Endodermal cell (in vitro differentiated cells): ENCODE measurements around the gene FAT1. TPM values are rescaled to one million over a fixed set of nuclear protein-coding genes. Genes with fewer than 3 reads are reported as not detected.

ENCODE experiments used
- DNase-seq: peaks from one replicate; pipeline ENCODE4 v3.0.0-alpha.2; 2017
- H3K27ac ChIP-seq: 2 replicates; pipeline ENCODE4 v1.5.1; 2013; ENCODE audit warnings: mild to moderate bottlenecking, low read depth, low read length, moderate library complexity
- H3K27me3 ChIP-seq: 2 replicates; pipeline ENCODE4 v1.6.1; 2013; ENCODE audit warnings: mild to moderate bottlenecking, low read length, moderate library complexity; ENCODE audit not compliant: insufficient read depth, control insufficient read depth, poor library complexity, severe bottlenecking
- H3K36me3 ChIP-seq: 2 replicates; pipeline ENCODE4 v1.7.0; 2013; ENCODE audit warnings: mild to moderate bottlenecking, low read length, moderate library complexity; ENCODE audit not compliant: control insufficient read depth, insufficient read depth
- H3K4me1 ChIP-seq: one replicate; pipeline ENCODE4 v1.7.0; 2013; ENCODE audit warnings: low read length; ENCODE audit not compliant: control insufficient read depth, insufficient read depth
- H3K4me3 ChIP-seq: 2 replicates; pipeline ENCODE4 v1.5.1; 2013; ENCODE audit warnings: mild to moderate bottlenecking, low read length, moderate library complexity
- H3K9ac ChIP-seq: 2 replicates; pipeline ENCODE4 v1.6.1; 2013; ENCODE audit warnings: mild to moderate bottlenecking, low read length, moderate library complexity; ENCODE audit not compliant: poor library complexity, severe bottlenecking; ENCODE audit errors: extremely low read depth
- H3K9me3 ChIP-seq: 2 replicates; pipeline ENCODE4 v1.6.1; 2013; ENCODE audit warnings: mild to moderate bottlenecking, low read length, moderate library complexity; ENCODE audit not compliant: control insufficient read depth
- H3K27ac Mint-ChIP-seq: 2 replicates; pipeline ENCODE4 v1.8.0; 2020; ENCODE audit warnings: mixed read lengths
- H3K27me3 Mint-ChIP-seq: 2 replicates; pipeline ENCODE4 v1.8.0; 2021; ENCODE audit warnings: mild to moderate bottlenecking, mixed read lengths; ENCODE audit not compliant: insufficient read depth
- H3K36me3 Mint-ChIP-seq: 2 replicates; pipeline ENCODE4 v1.8.0; 2020; ENCODE audit warnings: low read depth, mixed read lengths
- H3K4me1 Mint-ChIP-seq: 2 replicates; pipeline ENCODE4 v1.8.0; 2020; ENCODE audit warnings: mixed read lengths
- H3K4me3 Mint-ChIP-seq: 2 replicates; pipeline ENCODE4 v1.8.0; 2020; ENCODE audit warnings: mild to moderate bottlenecking, moderate library complexity, mixed read lengths
- H3K9me3 Mint-ChIP-seq: 2 replicates; pipeline ENCODE4 v1.8.0; 2020; ENCODE audit warnings: mild to moderate bottlenecking, mixed read lengths
- CTCF ChIP-seq: fragments of 200-600 bp; sonication (generic); conservative IDR thresholded peaks from 2 replicates; pipeline ENCODE4 v1.5.0; 2021; ENCODE audit warnings: antibody characterized with exemption, mild to moderate bottlenecking
- WGBS, 2 experiments: methylation state at CpG; one replicate each; pipeline versions ENCODE4 v1.1.5 to v1.1.7; 2013; ENCODE audit warnings: missing lambda C conversion rate in 2 of 2, mixed read lengths in 1 of 2; ENCODE audit not compliant: insufficient coverage in 1 of 2, insufficient read length in 1 of 2; 5-methylcytosine and 5-hydroxymethylcytosine counted together
- total RNA-seq, 2 donors: library from RNA; stranded (reverse); fragmentation: NEBNext Ultra II Directional in 1 of 2; extraction: Animal tissue kit (Norgen Biotek cat#: 25700) in 1 of 2; gene quantifications; 2 replicates in 1 of 2; 3 replicates in 1 of 2; pipeline ENCODE4 v1.2.1, GENCODE V29; 2021

Gene FAT1
- total RNA-seq, 2 donors from 2014 or later, result 66.6 to 77.8 TPM

GRCh38 chr4:186644737-186645261, 78.9 kb downstream of the FAT1 start:
- no peak overlapping the region for H3K27ac Mint-ChIP-seq
- H3K4me3 Mint-ChIP-seq, result no peak overlapping the region
- Histone ChIP-seq H3K27ac (no peak overlapping the region), H3K9me3 (no peaks in the 10 kb centered on the region), H3K4me1 (no peaks in the 10 kb centered on the region), H3K36me3 (peaks cover 12% of the 10 kb centered on the region), H3K9ac (no peak overlapping the region), H3K27me3 (no peaks in the 10 kb centered on the region), H3K4me3 (no peak overlapping the region)
- H3K9me3 Mint-ChIP-seq, result no peaks in the 10 kb centered on the region
- H3K4me1 Mint-ChIP-seq, result no peaks in the 10 kb centered on the region
- TF ChIP-seq CTCF, result no peak
- H3K36me3 Mint-ChIP-seq, result peaks cover 1% of the 10 kb centered on the region
- DNase-seq, result no peak
- 88% methylated on average over 6 to 9 of the region's 9 CpGs for WGBS, 2 experiments
- H3K27me3 Mint-ChIP-seq, result no peaks in the 10 kb centered on the region

- Mint-ChIP-seq H3K4me3 (no peak overlapping the region), H3K4me1 (no peaks in the 10 kb centered on the region), H3K27me3 (no peaks in the 10 kb centered on the region), H3K27ac (no peak overlapping the region), H3K9me3 (no peaks in the 10 kb centered on the region), H3K36me3 (peaks cover 1% of the 10 kb centered on the region)
- no peaks in the 10 kb centered on the region for H3K27me3 ChIP-seq
- TF ChIP-seq CTCF, result no peak
- WGBS, 2 experiments, result 90% methylated on average over 2 of the region's 2 CpGs; no CpG with 5 or more reads in 1 of the 2 experiments
- no peak for DNase-seq
- H3K9me3 ChIP-seq, result no peaks in the 10 kb centered on the region
- H3K36me3 ChIP-seq, result peaks cover 9% of the 10 kb centered on the region
- no peaks in the 10 kb centered on the region for H3K4me1 ChIP-seq
- no peak overlapping the region for H3K27ac ChIP-seq
- H3K4me3 ChIP-seq, result no peak overlapping the region
- H3K9ac ChIP-seq, result no peak overlapping the region
Measured at GRCh38 chr4:186644311-186644638, 79.4 kb downstream of the FAT1 start.

DNA sequence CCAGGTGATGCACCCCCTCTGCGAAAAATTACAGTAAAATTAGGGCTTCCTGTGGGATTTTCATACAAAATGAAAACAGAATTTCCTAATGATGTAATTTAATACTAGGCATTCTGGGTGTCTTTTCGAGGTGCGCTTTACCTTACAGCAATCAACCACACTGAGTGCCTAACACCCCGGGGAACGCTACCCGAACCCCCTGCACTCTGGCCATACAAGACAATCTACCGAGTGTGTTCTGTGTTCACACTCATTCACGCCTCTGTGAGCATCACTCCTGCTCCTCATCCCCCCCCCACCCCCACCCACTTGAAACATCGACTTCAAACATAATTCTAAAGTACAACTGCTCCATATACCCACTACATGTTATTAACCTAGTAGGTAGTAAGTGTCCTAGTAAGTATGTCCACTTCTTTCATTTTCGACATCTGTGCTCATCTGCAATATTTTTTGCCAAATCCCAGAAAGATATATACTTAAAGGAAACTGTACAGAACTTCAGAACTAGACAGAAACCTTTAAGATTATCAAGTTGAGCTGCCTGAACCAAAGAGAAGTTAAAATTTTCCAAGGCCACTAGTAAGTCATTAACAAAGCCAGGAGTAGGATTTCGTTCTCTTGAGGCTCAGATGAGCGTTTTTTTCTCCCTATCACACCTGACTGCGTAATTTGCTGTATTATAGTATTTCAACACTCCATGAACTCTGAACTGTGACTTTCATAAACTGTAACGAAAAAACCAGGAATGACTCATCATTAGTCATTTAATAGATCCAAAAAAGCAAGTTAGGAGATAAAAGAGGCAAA, 80.0 kb downstream of the FAT1 start:
- no peak for DNase-seq
- H3K36me3 ChIP-seq, result peaks cover 9% of the 10 kb centered on the region
- Mint-ChIP-seq H3K9me3 (no peaks in the 10 kb centered on the region), H3K27me3 (no peaks in the 10 kb centered on the region), H3K4me3 (no peak overlapping the region), H3K4me1 (no peaks in the 10 kb centered on the region), H3K27ac (no peak overlapping the region), H3K36me3 (peaks cover 1% of the 10 kb centered on the region)
- WGBS, 2 experiments, result 87 to 94% methylated on average over 12 to 14 of the region's 14 CpGs
- H3K27ac ChIP-seq, result no peak overlapping the region
- no peaks in the 10 kb centered on the region for H3K27me3 ChIP-seq
- no peak for TF ChIP-seq CTCF
- no peaks in the 10 kb centered on the region for H3K9me3 ChIP-seq
- no peak overlapping the region for H3K9ac ChIP-seq
- no peaks in the 10 kb centered on the region for H3K4me1 ChIP-seq
- H3K4me3 ChIP-seq, result no peak overlapping the region
